GM13977 (cell line): ENCODE data around the gene OR5V1.

ENCODE experiments used
- DNase-seq: peaks from one replicate; pipeline ENCODE4 v3.0.0; 2012; ENCODE audit warnings: low spot score
- CTCF ChIP-seq: IDR thresholded peaks from 2 replicates; pipeline ENCODE4 v1.5.1; 2012; ENCODE audit warnings: mild to moderate bottlenecking, control low read depth; ENCODE audit not compliant: insufficient read depth; ENCODE audit errors: extremely low read depth, missing control alignments
- in situ Hi-C: fragments of 300-500 bp; cut with MboI; formaldehyde crosslinking; loops from one replicate; pipeline ENCODE4 v1.12.0; 2022; ENCODE audit warnings: low sequenced_read_pairs, low pct_unique_long_range_greater_than_20kb, mixed read lengths, inconsistent platforms; ENCODE audit not compliant: unreplicated experiment

OR5V1 gene

GRCh38 chr6:29368765-29369164 lies at the start of gene OR5V1:
OR5V1 (minus strand) TSS chr6:29368865; CDS start chr6:29356195, 12,670 bp downstream.
- no peak for DNase-seq
- TF ChIP-seq CTCF: no peak
- in situ Hi-C loops: no loop called here

DNA sequence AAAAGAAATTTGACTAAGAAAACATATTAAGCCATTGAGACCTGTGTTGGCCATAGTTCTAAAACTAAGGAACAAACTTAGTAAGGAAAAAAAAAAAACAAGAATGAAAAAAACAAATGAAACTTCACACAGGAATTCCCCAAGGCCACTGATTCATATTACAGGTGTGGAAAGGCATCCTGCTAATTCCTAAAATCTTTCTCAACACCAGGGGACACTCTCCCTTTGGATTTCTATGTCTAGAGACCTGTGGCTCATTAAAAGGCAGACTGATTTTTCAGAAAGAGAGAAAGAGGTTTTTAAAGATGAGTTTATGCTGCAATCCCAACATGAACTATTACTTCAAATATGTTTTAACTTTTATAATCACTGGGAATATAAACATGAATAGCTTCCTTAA lies 45.9 kb upstream of the OR5V1 start, which contains the start of gene OR12D1:
Gene OR12D1, plus strand, starts transcription at position 341 of the 400 bp plus-strand sequence.
- DNase-seq: no peak
- in situ Hi-C loops: no loop called here
- TF ChIP-seq CTCF: no peak

- in situ Hi-C loops: no loop called here
Measured at GRCh38 chr6:29403801-29404200, 35.1 kb upstream of the OR5V1 start.

DNA sequence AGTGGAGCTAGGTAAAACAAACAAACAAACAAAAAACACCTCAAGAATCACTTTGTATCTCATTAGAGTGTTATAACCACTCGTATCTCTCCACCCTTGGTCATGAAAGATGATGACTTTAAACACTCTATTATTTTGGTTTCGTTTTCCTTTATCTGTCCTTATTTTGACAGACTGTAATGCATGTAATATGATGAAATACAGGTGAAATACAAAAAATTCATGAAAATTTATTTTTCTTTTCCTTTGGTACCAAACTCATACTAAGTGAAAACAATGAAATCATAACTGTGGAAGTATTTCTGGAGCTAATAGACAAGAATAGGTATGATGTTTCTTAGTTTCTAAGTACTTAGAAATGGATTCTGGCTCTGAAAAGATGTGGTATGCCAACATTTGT lies 30.9 kb upstream of the OR5V1 start:
- DNase-seq: no peak
- in situ Hi-C loops: no loop called here
- TF ChIP-seq CTCF: no peak

More at GRCh38 chr6:29403801-29404200, 35.1 kb upstream of the OR5V1 start:
- DNase-seq: no peak
- no peak for TF ChIP-seq CTCF

DNA sequence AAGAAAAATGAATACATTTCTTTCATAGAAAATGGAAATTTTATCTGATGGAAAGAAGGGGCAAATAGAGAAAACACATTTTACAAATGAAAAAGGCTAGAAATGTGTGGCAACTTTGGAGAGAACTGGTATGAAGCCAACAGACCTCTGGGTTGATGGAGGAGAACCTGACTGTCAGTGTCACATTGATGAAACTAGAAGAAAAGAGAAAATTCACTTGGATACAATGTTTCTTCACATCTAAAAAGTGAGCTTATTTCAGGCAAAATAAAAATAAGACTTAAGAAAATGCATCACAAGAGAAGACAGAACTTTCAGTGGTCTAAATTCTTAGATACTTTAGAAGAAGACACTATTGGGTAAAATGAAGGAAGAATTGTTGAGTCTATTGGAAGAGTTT lies 26.7 kb upstream of the OR5V1 start, which contains the start of gene OR12D2:
Gene OR12D2, plus strand, starts transcription at position 301 of the 400 bp plus-strand sequence. CDS start 1,069 bp downstream, outside the sequence.
- no peak for DNase-seq
- no peak for TF ChIP-seq CTCF
- in situ Hi-C loops: no loop called here

- no peak for TF ChIP-seq CTCF
- in situ Hi-C loops: no loop called here
- no peak for DNase-seq
Measured at GRCh38 chr6:29388533-29388932, 19.9 kb upstream of the OR5V1 start.

GRCh38 chr6:29376003-29376402 lies 7.3 kb upstream of the OR5V1 start:
- in situ Hi-C loops: no loop called here
- peak; percentile 25 for DNase-seq
- no peak for TF ChIP-seq CTCF
